Chondrocyte (in vitro differentiated cells): Measurements from ENCODE around the gene CELA2A. TPM values are rescaled to one million over a fixed set of nuclear protein-coding genes. Genes with fewer than 3 reads are reported as not detected.

ENCODE experiments used
- DNase-seq: peaks from one replicate; pipeline ENCODE4 v3.0.0; 2021; ENCODE audit warnings: mixed read lengths, low spot score
- H3K27ac Mint-ChIP-seq: one replicate; pipeline ENCODE4 v1.8.0; 2021; ENCODE audit warnings: mild to moderate bottlenecking, moderate library complexity, mixed read lengths; ENCODE audit not compliant: unreplicated experiment
- H3K27me3 Mint-ChIP-seq: 2 replicates; pipeline ENCODE4 v1.8.0; 2021; ENCODE audit warnings: low read depth, mixed read lengths
- H3K36me3 Mint-ChIP-seq: 2 replicates; pipeline ENCODE4 v1.8.0; 2021; ENCODE audit warnings: low read depth, mixed read lengths
- H3K4me1 Mint-ChIP-seq: 2 replicates; pipeline ENCODE4 v1.8.0; 2021; ENCODE audit warnings: low read depth, mild to moderate bottlenecking, mixed read lengths
- H3K4me3 Mint-ChIP-seq: one replicate; pipeline ENCODE4 v1.8.0; 2021; ENCODE audit warnings: mild to moderate bottlenecking, moderate library complexity, mixed read lengths; ENCODE audit not compliant: unreplicated experiment
- H3K9me3 Mint-ChIP-seq: 2 replicates; pipeline ENCODE4 v1.8.0; 2021; ENCODE audit warnings: low read depth, mixed read lengths
- total RNA-seq: library from RNA; stranded (reverse); gene quantifications from 3 replicates; pipeline ENCODE4 v1.2.1, GENCODE V29; 2021
- TF ChIP-seq, protein P1 (sequence below): fragments of 200-600 bp; sonication (generic); IDR thresholded peaks from 2 replicates; pipeline ENCODE4 v1.5.0; 2021; ENCODE audit warnings: antibody characterized with exemption, mild to moderate bottlenecking, moderate library complexity

The CELA2A gene
- total RNA-seq, 1 donor from 2014 or later: not detected

DNA sequence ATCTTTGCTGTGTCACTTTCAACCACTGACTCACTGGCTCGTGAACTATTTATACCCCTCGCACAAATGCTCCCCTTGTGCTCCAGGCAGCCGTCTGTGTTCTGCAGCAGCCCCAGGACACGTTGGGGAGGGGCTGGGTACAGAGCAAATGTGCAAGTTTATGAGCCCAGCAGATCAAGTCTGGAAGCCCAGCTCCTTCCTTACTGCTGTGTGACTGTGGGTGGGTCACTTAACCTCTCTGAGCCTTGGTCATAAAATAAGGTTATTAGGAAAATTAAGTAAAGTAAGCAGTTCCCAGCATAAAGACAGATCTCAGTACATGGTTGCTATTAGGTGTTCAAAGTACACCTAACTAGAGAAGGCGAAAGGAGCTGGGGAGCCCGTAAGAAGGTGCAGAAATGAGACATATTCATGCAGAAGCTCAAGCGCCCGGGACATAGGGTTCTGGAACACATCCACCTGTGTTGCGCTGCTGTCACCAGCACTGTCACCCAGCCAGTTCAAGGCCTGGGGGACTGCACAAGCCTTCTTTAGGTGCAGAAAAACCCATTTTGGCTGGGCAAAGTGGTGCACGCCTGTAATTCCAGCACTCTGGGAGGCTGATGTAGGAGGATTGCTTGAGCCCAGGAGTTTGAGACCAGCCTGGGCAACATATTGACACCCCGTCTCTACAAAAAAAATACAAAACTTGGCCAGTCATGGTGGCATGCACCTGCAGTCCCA lies 33.0 kb upstream of the CELA2A start:
- TF ChIP-seq, protein P1, sequence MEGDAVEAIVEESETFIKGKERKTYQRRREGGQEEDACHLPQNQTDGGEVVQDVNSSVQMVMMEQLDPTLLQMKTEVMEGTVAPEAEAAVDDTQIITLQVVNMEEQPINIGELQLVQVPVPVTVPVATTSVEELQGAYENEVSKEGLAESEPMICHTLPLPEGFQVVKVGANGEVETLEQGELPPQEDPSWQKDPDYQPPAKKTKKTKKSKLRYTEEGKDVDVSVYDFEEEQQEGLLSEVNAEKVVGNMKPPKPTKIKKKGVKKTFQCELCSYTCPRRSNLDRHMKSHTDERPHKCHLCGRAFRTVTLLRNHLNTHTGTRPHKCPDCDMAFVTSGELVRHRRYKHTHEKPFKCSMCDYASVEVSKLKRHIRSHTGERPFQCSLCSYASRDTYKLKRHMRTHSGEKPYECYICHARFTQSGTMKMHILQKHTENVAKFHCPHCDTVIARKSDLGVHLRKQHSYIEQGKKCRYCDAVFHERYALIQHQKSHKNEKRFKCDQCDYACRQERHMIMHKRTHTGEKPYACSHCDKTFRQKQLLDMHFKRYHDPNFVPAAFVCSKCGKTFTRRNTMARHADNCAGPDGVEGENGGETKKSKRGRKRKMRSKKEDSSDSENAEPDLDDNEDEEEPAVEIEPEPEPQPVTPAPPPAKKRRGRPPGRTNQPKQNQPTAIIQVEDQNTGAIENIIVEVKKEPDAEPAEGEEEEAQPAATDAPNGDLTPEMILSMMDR: no peak
- H3K9me3 Mint-ChIP-seq: no peaks in the 10 kb centered on the region
- H3K4me3 Mint-ChIP-seq: no peak overlapping the region

DNA sequence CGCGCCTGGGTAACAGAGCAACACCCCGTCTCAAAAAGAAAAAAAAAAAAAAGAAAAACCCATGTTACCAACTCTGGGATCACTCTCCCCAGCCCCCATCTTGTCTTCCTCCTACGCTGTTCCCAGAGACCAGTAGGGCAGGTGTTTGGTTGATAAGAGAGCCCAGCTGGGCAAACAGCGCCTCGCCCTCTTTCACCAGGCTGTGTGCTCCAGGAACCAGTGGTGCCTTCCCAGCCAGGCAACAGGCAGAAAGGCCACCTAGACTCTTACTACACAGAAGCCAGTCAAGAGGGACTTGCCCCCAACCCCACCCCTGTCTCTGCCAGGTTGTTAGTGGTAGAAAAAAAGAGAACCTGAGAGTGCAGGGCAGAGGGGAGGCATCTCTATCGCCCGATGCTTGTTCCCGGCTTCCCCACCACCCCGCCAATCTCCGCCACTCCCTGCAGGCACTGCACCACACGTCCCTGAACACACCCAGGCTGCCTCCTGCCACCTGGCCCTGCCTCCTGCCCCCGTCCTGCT lies 32.3 kb upstream of the CELA2A start:
- Mint-ChIP-seq H3K4me3 (no peak overlapping the region), H3K27ac (no peak overlapping the region), H3K9me3 (no peaks in the 10 kb centered on the region), H3K4me1 (peaks cover 8% of the 10 kb centered on the region), H3K36me3 (peaks cover 3% of the 10 kb centered on the region), H3K27me3 (peaks cover 2% of the 10 kb centered on the region)
- DNase-seq: no peak
- TF ChIP-seq, protein P1: no peak

More for the DNA sequence above, 33.0 kb upstream of the CELA2A start:
- no peak for DNase-seq
- H3K36me3 Mint-ChIP-seq: peaks cover 3% of the 10 kb centered on the region
- peaks cover 2% of the 10 kb centered on the region for H3K27me3 Mint-ChIP-seq
- H3K27ac Mint-ChIP-seq: no peak overlapping the region
- H3K4me1 Mint-ChIP-seq: peaks cover 13% of the 10 kb centered on the region

DNA sequence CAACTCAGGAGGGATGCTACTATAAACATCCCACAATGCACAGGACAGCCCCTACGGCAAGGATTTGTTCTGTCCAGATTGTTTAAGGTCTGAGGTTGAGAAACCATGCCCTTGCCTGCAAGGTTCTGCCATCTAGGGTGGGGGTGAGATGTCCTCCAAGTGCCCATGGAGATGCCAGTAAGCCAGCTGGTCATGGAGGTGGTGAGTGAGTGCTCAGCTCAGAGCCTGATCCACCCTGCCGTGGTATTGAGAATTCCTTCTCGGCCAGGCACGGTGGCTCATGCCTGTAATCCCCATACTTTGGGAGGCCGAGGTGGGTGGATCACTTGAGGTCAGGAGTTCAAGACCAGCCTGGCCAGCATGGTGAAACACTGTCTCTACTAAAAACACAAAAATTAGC lies 31.6 kb upstream of the CELA2A start:
- peaks cover 3% of the 10 kb centered on the region for H3K36me3 Mint-ChIP-seq
- TF ChIP-seq, protein P1: no peak
- H3K27ac Mint-ChIP-seq: no peak overlapping the region
- no peak for DNase-seq
- no peak overlapping the region for H3K4me3 Mint-ChIP-seq
- H3K27me3 Mint-ChIP-seq: peaks cover 2% of the 10 kb centered on the region
- H3K9me3 Mint-ChIP-seq: no peaks in the 10 kb centered on the region
- H3K4me1 Mint-ChIP-seq: peaks cover 8% of the 10 kb centered on the region

DNA sequence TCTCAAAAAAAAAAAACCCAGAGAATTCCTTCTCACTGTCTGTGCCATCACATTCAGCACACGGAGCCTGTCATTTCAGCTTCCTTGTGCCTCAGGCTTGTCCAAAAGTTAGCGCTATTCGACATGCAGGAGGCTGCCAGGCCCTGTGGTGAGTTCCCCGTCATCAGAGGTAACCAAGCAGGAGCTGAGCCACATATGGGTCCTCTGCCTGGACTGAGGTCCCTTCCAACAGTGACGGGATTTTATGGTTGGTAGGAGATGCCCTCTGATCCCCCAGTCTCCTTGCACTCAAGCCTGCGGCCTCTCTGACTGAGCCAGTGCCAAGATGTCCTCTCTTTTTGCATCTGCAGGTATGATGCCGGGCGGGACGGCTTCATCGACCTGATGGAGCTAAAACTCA lies 31.0 kb upstream of the CELA2A start:
- Mint-ChIP-seq H3K27ac (no peak overlapping the region), H3K27me3 (peaks cover 2% of the 10 kb centered on the region), H3K4me1 (peaks cover 8% of the 10 kb centered on the region), H3K9me3 (no peaks in the 10 kb centered on the region), H3K36me3 (peaks cover 2% of the 10 kb centered on the region), H3K4me3 (no peak overlapping the region)
- DNase-seq: no peak
- TF ChIP-seq, protein P1: no peak

DNA sequence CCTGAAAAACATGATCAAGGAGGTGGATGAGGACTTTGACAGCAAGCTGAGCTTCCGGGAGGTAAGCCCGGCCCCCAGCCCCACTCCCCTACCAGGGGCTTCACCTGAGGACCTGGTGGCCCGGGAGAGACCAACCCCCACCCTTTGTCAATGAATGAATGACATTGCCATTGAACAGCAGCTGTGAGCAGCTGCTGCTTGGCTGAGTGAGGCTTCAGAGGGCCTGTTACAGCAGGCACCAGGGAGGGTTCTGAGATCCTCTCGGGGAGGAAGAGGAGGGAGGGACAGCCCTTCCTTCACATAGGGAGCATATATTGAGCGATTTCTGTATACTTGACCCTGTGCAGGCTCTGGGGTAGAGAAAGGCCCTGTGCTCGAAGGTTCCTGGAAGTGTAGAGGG lies 30.6 kb upstream of the CELA2A start:
- H3K27ac Mint-ChIP-seq: no peak overlapping the region
- peaks cover 2% of the 10 kb centered on the region for H3K36me3 Mint-ChIP-seq
- H3K27me3 Mint-ChIP-seq: peaks cover 2% of the 10 kb centered on the region
- peaks cover 8% of the 10 kb centered on the region for H3K4me1 Mint-ChIP-seq
- H3K4me3 Mint-ChIP-seq: no peak overlapping the region
- no peaks in the 10 kb centered on the region for H3K9me3 Mint-ChIP-seq
- TF ChIP-seq, protein P1: no peak
- no peak for DNase-seq
